ENCODE measurements around the gene CD163L1.
"Not testable (repeated sequence)": the region's sequence is repeated elsewhere in the genome, so short reads cannot be mapped to it uniquely, and the experiment has no call there.

- not testable (repeated sequence) for TF ChIP-seq CEBPB (IDR thresholded peaks at IDR 0.05; ENCODE audit: low read depth, low read length); GABPA (IDR thresholded peaks at IDR 0.05; ENCODE audit: borderline replicate concordance, insufficient read depth, low read length); RBBP5 (IDR thresholded peaks at IDR 0.05; ENCODE audit: borderline replicate concordance, low read depth, low read length); CTCF (IDR thresholded peaks at IDR 0.05; ENCODE audit: control extremely low read depth in 1 of 3, insufficient read depth in 1 of 3, low read depth in 1 of 3, low read length in 3 of 3); POLR2A (IDR thresholded peaks at IDR 0.05; ENCODE audit: control extremely low read depth in 1 of 2, low read depth in 2 of 2, low read length in 2 of 2); JUN (IDR thresholded peaks at IDR 0.05; ENCODE audit: low read depth, low read length); SIN3A (conservative IDR thresholded peaks at IDR 0.05 in 1 of 2, IDR thresholded peaks at IDR 0.05 in 1 of 2; ENCODE audit: low read depth in 1 of 2, low read length in 2 of 2); EZH2 (IDR thresholded peaks at IDR 0.05; ENCODE audit: low read depth, low read length, severe bottlenecking)
Measured at GRCh38 chr12:7337790-7338189, 106.2 kb downstream of the CD163L1 start.
